NCI-H187 treated with DMSO at 0.1 percent for 48 hours (cell line): ENCODE results near the gene FARP1.
"Not testable (repeated sequence)": the region's sequence is repeated elsewhere in the genome, so short reads cannot be mapped to it uniquely, and the experiment has no call there.

Experiments
- DNase-seq: peaks from one replicate; lab custom pipeline; 2025; lab: John Stamatoyannopoulos, UW

FARP1 gene

GRCh38 chr13:98363326-98363725 is 220.4 kb downstream of the FARP1 start:
- DNase-seq: no peak

GRCh38 chr13:98364179-98364578 is 221.3 kb downstream of the FARP1 start:
- no peak for DNase-seq

- no peak for DNase-seq
Observed at GRCh38 chr13:98364647-98365046, 221.8 kb downstream of the FARP1 start.

- DNase-seq: no peak
Observed at GRCh38 chr13:98365302-98365701, 222.4 kb downstream of the FARP1 start.

GRCh38 chr13:98366010-98366409 is 223.1 kb downstream of the FARP1 start:
- DNase-seq: no peak

- no peak for DNase-seq
Observed at GRCh38 chr13:98366443-98366842, 223.5 kb downstream of the FARP1 start.

GRCh38 chr13:98366959-98367358 is 224.1 kb downstream of the FARP1 start:
- no peak for DNase-seq

GRCh38 chr13:98368019-98368418 is 225.1 kb downstream of the FARP1 start:
- no peak for DNase-seq

- not testable (repeated sequence) for DNase-seq
Observed at GRCh38 chr13:98369520-98369919, 226.6 kb downstream of the FARP1 start.

GRCh38 chr13:98370261-98370660 is 227.4 kb downstream of the FARP1 start:
- DNase-seq: no peak

GRCh38 chr13:98370806-98371515 is 228.1 kb downstream of the FARP1 start:
- DNase-seq: peak; percentile 15

- DNase-seq: no peak
Observed at GRCh38 chr13:98371516-98372023, 228.7 kb downstream of the FARP1 start.

- peak; percentile 37 for DNase-seq
Observed at GRCh38 chr13:98372876-98373275, 230.0 kb downstream of the FARP1 start.

- no peak for DNase-seq
Observed at GRCh38 chr13:98374750-98375149, 231.9 kb downstream of the FARP1 start.

GRCh38 chr13:98377635-98378378 is 234.9 kb downstream of the FARP1 start:
- DNase-seq: no peak

- no peak for DNase-seq
Observed at GRCh38 chr13:98384739-98385138, 241.8 kb downstream of the FARP1 start.

GRCh38 chr13:98385606-98386005 is 242.7 kb downstream of the FARP1 start:
- peak; percentile 34 for DNase-seq

GRCh38 chr13:98386637-98387036 is 243.7 kb downstream of the FARP1 start:
- DNase-seq: peak; percentile 97

GRCh38 chr13:98389319-98389718 is 246.4 kb downstream of the FARP1 start:
- DNase-seq: no peak

- no peak for DNase-seq
Observed at GRCh38 chr13:98390086-98390715, 247.3 kb downstream of the FARP1 start.

- no peak for DNase-seq
Observed at GRCh38 chr13:98393873-98394272, 251.0 kb downstream of the FARP1 start.

- DNase-seq: no peak
Observed at GRCh38 chr13:98394820-98395510, 252.1 kb downstream of the FARP1 start.
